Measurements from ENCODE around the gene STXBP5L.
"Not testable (repeated sequence)": the region's sequence is repeated elsewhere in the genome, so short reads cannot be mapped to it uniquely, and the experiment has no call there.

DNA sequence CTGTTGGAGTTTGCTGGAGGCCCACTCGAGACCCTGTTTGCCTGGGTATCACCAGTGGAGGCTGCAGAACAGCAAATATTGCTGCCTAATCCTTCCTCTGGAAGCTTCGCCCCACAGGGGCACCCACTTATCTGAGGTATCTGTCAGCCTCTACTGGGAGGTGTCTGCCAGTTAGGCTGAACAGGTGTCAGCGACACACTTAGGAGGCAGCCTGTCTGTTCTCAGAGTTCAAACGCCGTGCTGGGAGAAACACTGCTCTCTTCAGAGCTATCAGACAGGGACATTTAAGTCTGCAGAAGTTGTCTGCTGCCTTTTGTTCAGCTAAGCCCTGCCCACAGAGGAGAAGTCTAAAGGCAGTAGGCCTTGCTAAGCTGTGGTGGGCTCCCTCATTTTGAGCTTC is 448.0 kb downstream of the STXBP5L start:
- TF ChIP-seq ZFP30 (CRISPR knock-in tag; IDR thresholded peaks at IDR 0.05); ZC3H10 (CRISPR knock-in tag; IDR thresholded peaks at IDR 0.05); ARNTL (CRISPR knock-in tag; IDR thresholded peaks at IDR 0.05; ENCODE audit: borderline replicate concordance, low read depth); ZNF8 (CRISPR knock-in tag; IDR thresholded peaks at IDR 0.05); ZNF565 (CRISPR knock-in tag; conservative IDR thresholded peaks at IDR 0.05; ENCODE audit: low read depth); ISL1 (CRISPR knock-in tag; IDR thresholded peaks at IDR 0.05); TOX (CRISPR knock-in tag; IDR thresholded peaks at IDR 0.05; ENCODE audit: borderline replicate concordance): not testable (repeated sequence)
- TF ChIP-seq, protein P1, sequence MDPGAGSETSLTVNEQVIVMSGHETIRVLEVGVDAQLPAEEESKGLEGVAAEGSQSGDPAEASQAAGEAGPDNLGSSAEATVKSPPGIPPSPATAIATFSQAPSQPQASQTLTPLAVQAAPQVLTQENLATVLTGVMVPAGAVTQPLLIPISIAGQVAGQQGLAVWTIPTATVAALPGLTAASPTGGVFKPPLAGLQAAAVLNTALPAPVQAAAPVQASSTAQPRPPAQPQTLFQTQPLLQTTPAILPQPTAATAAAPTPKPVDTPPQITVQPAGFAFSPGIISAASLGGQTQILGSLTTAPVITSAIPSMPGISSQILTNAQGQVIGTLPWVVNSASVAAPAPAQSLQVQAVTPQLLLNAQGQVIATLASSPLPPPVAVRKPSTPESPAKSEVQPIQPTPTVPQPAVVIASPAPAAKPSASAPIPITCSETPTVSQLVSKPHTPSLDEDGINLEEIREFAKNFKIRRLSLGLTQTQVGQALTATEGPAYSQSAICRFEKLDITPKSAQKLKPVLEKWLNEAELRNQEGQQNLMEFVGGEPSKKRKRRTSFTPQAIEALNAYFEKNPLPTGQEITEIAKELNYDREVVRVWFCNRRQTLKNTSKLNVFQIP (CRISPR knock-in tag; IDR thresholded peaks at IDR 0.05; ENCODE audit: borderline replicate concordance, low read depth), result not testable (repeated sequence)
- TF ChIP-seq, protein P2, sequence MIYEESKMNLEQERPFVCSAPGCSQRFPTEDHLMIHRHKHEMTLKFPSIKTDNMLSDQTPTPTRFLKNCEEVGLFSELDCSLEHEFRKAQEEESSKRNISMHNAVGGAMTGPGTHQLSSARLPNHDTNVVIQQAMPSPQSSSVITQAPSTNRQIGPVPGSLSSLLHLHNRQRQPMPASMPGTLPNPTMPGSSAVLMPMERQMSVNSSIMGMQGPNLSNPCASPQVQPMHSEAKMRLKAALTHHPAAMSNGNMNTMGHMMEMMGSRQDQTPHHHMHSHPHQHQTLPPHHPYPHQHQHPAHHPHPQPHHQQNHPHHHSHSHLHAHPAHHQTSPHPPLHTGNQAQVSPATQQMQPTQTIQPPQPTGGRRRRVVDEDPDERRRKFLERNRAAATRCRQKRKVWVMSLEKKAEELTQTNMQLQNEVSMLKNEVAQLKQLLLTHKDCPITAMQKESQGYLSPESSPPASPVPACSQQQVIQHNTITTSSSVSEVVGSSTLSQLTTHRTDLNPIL (CRISPR knock-in tag; IDR thresholded peaks at IDR 0.05; ENCODE audit: low read depth), result not testable (repeated sequence)
- TF ChIP-seq, protein P3, sequence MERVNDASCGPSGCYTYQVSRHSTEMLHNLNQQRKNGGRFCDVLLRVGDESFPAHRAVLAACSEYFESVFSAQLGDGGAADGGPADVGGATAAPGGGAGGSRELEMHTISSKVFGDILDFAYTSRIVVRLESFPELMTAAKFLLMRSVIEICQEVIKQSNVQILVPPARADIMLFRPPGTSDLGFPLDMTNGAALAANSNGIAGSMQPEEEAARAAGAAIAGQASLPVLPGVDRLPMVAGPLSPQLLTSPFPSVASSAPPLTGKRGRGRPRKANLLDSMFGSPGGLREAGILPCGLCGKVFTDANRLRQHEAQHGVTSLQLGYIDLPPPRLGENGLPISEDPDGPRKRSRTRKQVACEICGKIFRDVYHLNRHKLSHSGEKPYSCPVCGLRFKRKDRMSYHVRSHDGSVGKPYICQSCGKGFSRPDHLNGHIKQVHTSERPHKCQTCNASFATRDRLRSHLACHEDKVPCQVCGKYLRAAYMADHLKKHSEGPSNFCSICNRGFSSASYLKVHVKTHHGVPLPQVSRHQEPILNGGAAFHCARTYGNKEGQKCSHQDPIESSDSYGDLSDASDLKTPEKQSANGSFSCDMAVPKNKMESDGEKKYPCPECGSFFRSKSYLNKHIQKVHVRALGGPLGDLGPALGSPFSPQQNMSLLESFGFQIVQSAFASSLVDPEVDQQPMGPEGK (CRISPR knock-in tag; IDR thresholded peaks at IDR 0.05; ENCODE audit: borderline replicate concordance), result not testable (repeated sequence)
- TF ChIP-seq, protein P4, sequence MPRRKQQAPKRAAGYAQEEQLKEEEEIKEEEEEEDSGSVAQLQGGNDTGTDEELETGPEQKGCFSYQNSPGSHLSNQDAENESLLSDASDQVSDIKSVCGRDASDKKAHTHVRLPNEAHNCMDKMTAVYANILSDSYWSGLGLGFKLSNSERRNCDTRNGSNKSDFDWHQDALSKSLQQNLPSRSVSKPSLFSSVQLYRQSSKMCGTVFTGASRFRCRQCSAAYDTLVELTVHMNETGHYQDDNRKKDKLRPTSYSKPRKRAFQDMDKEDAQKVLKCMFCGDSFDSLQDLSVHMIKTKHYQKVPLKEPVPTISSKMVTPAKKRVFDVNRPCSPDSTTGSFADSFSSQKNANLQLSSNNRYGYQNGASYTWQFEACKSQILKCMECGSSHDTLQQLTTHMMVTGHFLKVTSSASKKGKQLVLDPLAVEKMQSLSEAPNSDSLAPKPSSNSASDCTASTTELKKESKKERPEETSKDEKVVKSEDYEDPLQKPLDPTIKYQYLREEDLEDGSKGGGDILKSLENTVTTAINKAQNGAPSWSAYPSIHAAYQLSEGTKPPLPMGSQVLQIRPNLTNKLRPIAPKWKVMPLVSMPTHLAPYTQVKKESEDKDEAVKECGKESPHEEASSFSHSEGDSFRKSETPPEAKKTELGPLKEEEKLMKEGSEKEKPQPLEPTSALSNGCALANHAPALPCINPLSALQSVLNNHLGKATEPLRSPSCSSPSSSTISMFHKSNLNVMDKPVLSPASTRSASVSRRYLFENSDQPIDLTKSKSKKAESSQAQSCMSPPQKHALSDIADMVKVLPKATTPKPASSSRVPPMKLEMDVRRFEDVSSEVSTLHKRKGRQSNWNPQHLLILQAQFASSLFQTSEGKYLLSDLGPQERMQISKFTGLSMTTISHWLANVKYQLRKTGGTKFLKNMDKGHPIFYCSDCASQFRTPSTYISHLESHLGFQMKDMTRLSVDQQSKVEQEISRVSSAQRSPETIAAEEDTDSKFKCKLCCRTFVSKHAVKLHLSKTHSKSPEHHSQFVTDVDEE (CRISPR knock-in tag; IDR thresholded peaks at IDR 0.05), result not testable (repeated sequence)

Measured in SK-N-SH treated with all-trans-retinoic acid at 6 μM for 48 hours (cell line).